PFSK-1 (cell line): ENCODE data around the gene ELMO1.

Source experiments
- REST ChIP-seq, 2 experiments: IDR thresholded peaks; 2 replicates each; pipeline versions ENCODE4 v1.6.1 to v1.8.0; 2011 to 2012; ENCODE audit warnings: low read depth in 2 of 2, low read length in 2 of 2, control low read depth in 1 of 2, inconsistent platforms in 1 of 2, mild to moderate bottlenecking in 1 of 2, moderate library complexity in 1 of 2; ENCODE audit not compliant: insufficient read depth in 1 of 2
- TAF1 ChIP-seq: IDR thresholded peaks from 2 replicates; pipeline ENCODE4 v1.6.1; 2012; ENCODE audit warnings: low read length, control low read depth, borderline replicate concordance; ENCODE audit not compliant: insufficient read depth

GRCh38 chr7:37493123-37493522, 44.5 kb upstream of the ELMO1 start:
- no peak for TF ChIP-seq REST (IDR thresholded peaks at IDR 0.05; ENCODE audit: insufficient read depth in 1 of 2, low read depth in 2 of 2, low read length in 2 of 2)
- no peak for TF ChIP-seq TAF1
